Vagina (tissue), 2 donors: ENCODE data around the gene FGD2. TPM values are rescaled to one million over a fixed set of nuclear protein-coding genes. Genes with fewer than 3 reads are reported as not detected.

Experiments used
- DNase-seq, 2 donors: peaks; one replicate each; pipeline ENCODE4 v3.0.0-alpha.2; 2017; ENCODE audit errors: extremely low spot score in 2 of 2
- H3K27ac ChIP-seq: fragments of 200-600 bp; sonication (generic); one replicate; pipeline ENCODE4 v1.5.1; 2019
- H3K27me3 ChIP-seq: fragments of 200-600 bp; sonication (generic); one replicate; pipeline ENCODE4 v1.5.1; 2019
- H3K36me3 ChIP-seq, 2 donors: fragments of 200-600 bp; sonication (generic); one replicate each; pipeline ENCODE4 v1.5.1; 2017 to 2019
- H3K4me1 ChIP-seq: fragments of 200-600 bp; sonication (generic); one replicate; pipeline ENCODE4 v1.5.1; 2019
- H3K4me3 ChIP-seq, 2 donors: fragments of 200-600 bp; sonication (generic); 1 replicate in 1 of 2; 2 replicates in 1 of 2; pipeline ENCODE4 v1.5.1; 2016 to 2019
- H3K9me3 ChIP-seq: fragments of 200-600 bp; sonication (generic); one replicate; pipeline ENCODE4 v1.5.1; 2019
- CTCF ChIP-seq, 3 experiments: fragments of 450-650 bp in 2 of 3; fragments of 200-600 bp in 1 of 3; sonication (generic) in 1 of 3; IDR thresholded peaks; one replicate each; pipeline ENCODE4 v1.5.1; 2017 to 2019; ENCODE audit warnings: antibody characterized with exemption in 3 of 3, mild to moderate bottlenecking in 2 of 3, moderate library complexity in 2 of 3
- POLR2A ChIP-seq, 2 donors: fragments of 450-650 bp; IDR thresholded peaks; one replicate each; pipeline ENCODE4 v1.6.1; 2017; ENCODE audit warnings: antibody characterized with exemption in 2 of 2, mild to moderate bottlenecking in 2 of 2, moderate library complexity in 2 of 2
- POLR2AphosphoS5 ChIP-seq, 2 donors: sonication (generic); formaldehyde crosslinking; IDR thresholded peaks; one replicate each; pipeline ENCODE4 v1.9.0; 2017; ENCODE audit warnings: antibody characterized with exemption in 2 of 2, mild to moderate bottlenecking in 2 of 2, low read depth in 1 of 2; ENCODE audit not compliant: insufficient read depth in 1 of 2
- intact Hi-C: fragments of 100-400 bp; cut with DNase I; formaldehyde crosslinking; loops from one replicate; pipeline ENCODE4 v1.15.1; 2023
- total RNA-seq: library from RNA; depleted of rRNA; stranded (reverse); fragments of >200 nt; gene quantifications from one replicate; pipeline ENCODE4 v1.2.3, GENCODE V29; 2016

Gene FGD2
- total RNA-seq, 1 donor from 2014 or later: 20.4 TPM

GRCh38 chr6:37074053-37074827 is 68.8 kb downstream of the FGD2 start:
- DNase-seq: no peak

GRCh38 chr6:37077191-37077904 is 71.9 kb downstream of the FGD2 start:
- TF ChIP-seq POLR2AphosphoS5 (IDR thresholded peaks at IDR 0.05; ENCODE audit: insufficient read depth in 1 of 2, low read depth in 1 of 2) (no peak), POLR2A (IDR thresholded peaks at IDR 0.05) (no peak), CTCF (IDR thresholded peaks at IDR 0.05) (no peak)
- H3K4me3 ChIP-seq: no peak overlapping the region
- DNase-seq: no peak
- H3K27me3 ChIP-seq: no peaks in the 10 kb centered on the region
- no peak overlapping the region for H3K27ac ChIP-seq
- H3K36me3 ChIP-seq: no peaks in the 10 kb centered on the region
- no peaks in the 10 kb centered on the region for H3K9me3 ChIP-seq
- H3K4me1 ChIP-seq: peaks cover 22% of the 10 kb centered on the region
- intact Hi-C loops: no loop called here

More at GRCh38 chr6:37074053-37074827, 68.8 kb downstream of the FGD2 start:
- peak in 1 of 2 donors; percentile 36 for TF ChIP-seq POLR2AphosphoS5 (IDR thresholded peaks at IDR 0.05; ENCODE audit: insufficient read depth in 1 of 2, low read depth in 1 of 2)
- TF ChIP-seq POLR2A (IDR thresholded peaks at IDR 0.05): no peak
- Histone ChIP-seq H3K27ac (no peak overlapping the region), H3K9me3 (no peaks in the 10 kb centered on the region), H3K4me3 (no peak overlapping the region), H3K4me1 (peaks cover 28% of the 10 kb centered on the region), H3K36me3 (no peaks in the 10 kb centered on the region), H3K27me3 (no peaks in the 10 kb centered on the region)
- intact Hi-C loops: no loop called here

GRCh38 chr6:37077905-37078296 is 72.4 kb downstream of the FGD2 start:
- intact Hi-C loops: no loop called here
- H3K27me3 ChIP-seq: no peaks in the 10 kb centered on the region
- no peak overlapping the region for H3K27ac ChIP-seq
- H3K9me3 ChIP-seq: no peaks in the 10 kb centered on the region
- H3K4me1 ChIP-seq: peaks cover 27% of the 10 kb centered on the region
- no peaks in the 10 kb centered on the region for H3K36me3 ChIP-seq
- peak; percentile 70 to 95 for TF ChIP-seq POLR2AphosphoS5 (IDR thresholded peaks at IDR 0.05; ENCODE audit: insufficient read depth in 1 of 2, low read depth in 1 of 2)
- TF ChIP-seq CTCF (IDR thresholded peaks at IDR 0.05): no peak
- DNase-seq: no peak
- H3K4me3 ChIP-seq: no peak overlapping the region

Other genes with a start within 250 kb of the FGD2 start
- 6.6 TPM for gene CPNE5, start 166.2 kb upstream of the FGD2 start, total RNA-seq
- gene PPIL1, start 130.9 kb upstream of the FGD2 start, total RNA-seq: 18.9 TPM
- 36.8 TPM for gene C6orf89, start 119.7 kb upstream of the FGD2 start, total RNA-seq
- gene PI16, start 50.9 kb upstream of the FGD2 start, total RNA-seq: 88.6 TPM
- gene MTCH1, start 19.5 kb upstream of the FGD2 start, total RNA-seq: 233 TPM
- 74.2 TPM for gene PIM1, start 164.5 kb downstream of the FGD2 start, total RNA-seq